ENCODE results near the gene GTF2IRD1. TPM values are rescaled to one million over a fixed set of nuclear protein-coding genes. Genes with fewer than 3 reads are reported as not detected.

GTF2IRD1 gene
- total and polyA plus RNA-seq, 2 of the 4 experiments (the other 2 are of a cell fraction): 4.1 to 21.9 TPM

DNA sequence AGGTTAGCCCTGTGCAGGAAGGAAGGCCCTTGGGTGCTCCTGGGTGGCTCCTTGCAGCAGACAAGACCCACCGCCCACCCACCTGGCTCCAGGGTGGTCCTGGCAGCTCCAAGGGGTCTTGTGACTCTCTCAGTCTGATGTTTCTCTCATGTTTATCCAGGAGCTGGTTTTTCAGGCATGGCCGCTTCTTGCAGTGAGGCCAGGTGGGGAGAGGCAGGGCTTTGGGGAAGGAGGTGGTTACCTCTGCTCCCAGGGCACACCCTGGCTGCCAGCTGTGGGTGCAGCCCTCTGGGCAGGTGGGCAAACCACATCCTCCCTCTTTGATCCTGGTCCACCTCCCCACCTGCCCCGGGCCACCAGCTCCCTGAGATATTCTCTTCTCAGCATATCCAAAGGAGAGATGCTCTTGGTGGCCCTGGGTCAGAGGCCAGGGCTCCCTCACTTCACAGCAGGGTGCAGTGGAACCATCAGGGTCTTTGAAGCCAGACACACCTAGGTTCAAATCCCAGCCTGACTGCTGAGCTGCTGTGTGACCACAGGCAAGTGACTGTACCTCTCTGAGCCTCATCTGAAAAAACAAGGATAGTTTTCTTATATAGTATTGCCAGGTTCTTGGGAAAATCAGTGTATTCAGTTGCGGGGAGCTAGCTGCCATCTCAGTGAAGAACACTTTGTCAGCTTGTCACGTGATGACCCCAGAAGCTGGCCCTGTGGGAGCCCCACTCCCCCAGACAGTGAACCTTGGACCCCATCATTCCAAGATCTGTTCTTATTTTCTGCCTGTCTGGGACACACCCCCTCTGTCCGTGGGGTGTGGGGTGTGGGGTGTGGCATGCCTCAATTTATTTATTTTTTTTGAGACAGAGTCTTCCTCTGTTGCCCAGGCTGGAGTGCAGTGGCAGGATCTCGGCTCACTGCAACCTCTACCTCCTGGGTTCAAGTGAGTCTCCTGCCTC lies 11.5 kb downstream of the GTF2IRD1 start:
- 100% methylated on average over 1 of the region's 7 CpGs; no CpG with 5 or more reads in 1 of the 2 experiments for WGBS, 2 experiments (ENCODE audit: extremely low coverage in 2 of 2, insufficient read length in 1 of 2)
- H2AK5ac ChIP-seq (ENCODE audit: low read depth, low read length): no peak overlapping the region
- no peaks in the 10 kb centered on the region; the same call in 1 of the 2 replicates for H3K9me1 ChIP-seq (ENCODE audit: insufficient read depth, low read length)
- peaks cover 88% of the 10 kb centered on the region for H4K20me1 ChIP-seq (ENCODE audit: insufficient read depth, low read length)
- in situ Hi-C loops (cut with MboI; ENCODE audit: low sequenced_read_pairs) (no loop called here), intact Hi-C loops (cut with micrococcal nuclease) (no loop called here), dilution Hi-C loops (cut with HindIII; ENCODE audit: low sequenced_read_pairs, unreplicated experiment) (no loop called here)
- H3K36me3 ChIP-seq (ENCODE audit: control insufficient read depth, insufficient read depth, low read length): peaks cover 11% of the 10 kb centered on the region; the same call in 1 of the 2 replicates
- no peak overlapping the region for H2AFZ ChIP-seq (replicated peaks; ENCODE audit: low read length, poor library complexity)
- H2AK9ac ChIP-seq (replicated peaks; ENCODE audit: low read depth, low read length, poor library complexity): no peak overlapping the region
- H3K9me3 ChIP-seq (ENCODE audit: control insufficient read depth, insufficient read depth, low read length): no peaks in the 10 kb centered on the region
- H3K27ac ChIP-seq (ENCODE audit: insufficient read depth, low read length): no peak overlapping the region
- H3K9ac ChIP-seq (ENCODE audit: low read depth, low read length): no peak overlapping the region
- H3K27me3 ChIP-seq (ENCODE audit: control insufficient read depth, insufficient read depth, low read length): no peaks in the 10 kb centered on the region
- H3K4me3 ChIP-seq (ENCODE audit: insufficient read depth, low read depth, low read length): no peak overlapping the region
- H3K18ac ChIP-seq (ENCODE audit: low read depth, low read length): no peak overlapping the region
- H2BK120ac ChIP-seq (ENCODE audit: low read depth, low read length): no peak overlapping the region
- CTCF ChIA-PET: interaction anchor here (0.6 kb wide), 1 partner anchor 155 kb away, joined by 3 read pairs; no protein-coding TSS in a partner anchor
- H2BK5ac ChIP-seq (ENCODE audit: low read depth, low read length, poor library complexity, severe bottlenecking): no peak overlapping the region
- no peak overlapping the region for H4K8ac ChIP-seq (ENCODE audit: low read depth in 2 of 2, low read length in 2 of 2)
- H2BK15ac ChIP-seq (ENCODE audit: low read depth, low read length): no peak overlapping the region
- no peaks in the 10 kb centered on the region for H3K4me1 ChIP-seq (ENCODE audit: control insufficient read depth, insufficient read depth, low read length)
- no peak overlapping the region for H3K23ac ChIP-seq (ENCODE audit: low read depth, low read length)
- no peak overlapping the region for H4K91ac ChIP-seq (ENCODE audit: insufficient read depth, low read depth, low read length)
- DNase-seq: no peak
- H3K56ac ChIP-seq (ENCODE audit: extremely low read depth, insufficient read depth, low read length): no peak overlapping the region
- peaks cover 14 to 69% of the 10 kb centered on the region in 2 experiments for H3K79me1 ChIP-seq (ENCODE audit: low read depth in 1 of 2, low read length in 2 of 2)
- H4K5ac ChIP-seq (ENCODE audit: low read depth, low read length): no peak overlapping the region
- H2BK20ac ChIP-seq (ENCODE audit: low read depth, low read length): no peak overlapping the region
- POLR2A ChIA-PET (ENCODE audit: unreplicated experiment): no interaction called here
- no peak overlapping the region for H3K4ac ChIP-seq (ENCODE audit: low read depth, low read length)
- no peak overlapping the region for H3K4me2 ChIP-seq (ENCODE audit: low read depth, low read length)
- no TSS peak for BruUV-seq (replicated peaks)
- TF ChIP-seq SMC3 (IDR thresholded peaks at IDR 0.05; ENCODE audit: low read depth, low read length) (no peak), RCOR1 (IDR thresholded peaks at IDR 0.05; ENCODE audit: insufficient replicate concordance, low read length) (no peak), CEBPB (IDR thresholded peaks at IDR 0.05; ENCODE audit: low read depth, low read length) (no peak)
- TF ChIP-seq, protein P1, sequence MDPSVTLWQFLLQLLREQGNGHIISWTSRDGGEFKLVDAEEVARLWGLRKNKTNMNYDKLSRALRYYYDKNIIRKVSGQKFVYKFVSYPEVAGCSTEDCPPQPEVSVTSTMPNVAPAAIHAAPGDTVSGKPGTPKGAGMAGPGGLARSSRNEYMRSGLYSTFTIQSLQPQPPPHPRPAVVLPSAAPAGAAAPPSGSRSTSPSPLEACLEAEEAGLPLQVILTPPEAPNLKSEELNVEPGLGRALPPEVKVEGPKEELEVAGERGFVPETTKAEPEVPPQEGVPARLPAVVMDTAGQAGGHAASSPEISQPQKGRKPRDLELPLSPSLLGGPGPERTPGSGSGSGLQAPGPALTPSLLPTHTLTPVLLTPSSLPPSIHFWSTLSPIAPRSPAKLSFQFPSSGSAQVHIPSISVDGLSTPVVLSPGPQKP (IDR thresholded peaks at IDR 0.05; ENCODE audit: borderline replicate concordance, low read depth, low read length): no peak
- no peak overlapping the region for H3K14ac ChIP-seq (replicated peaks; ENCODE audit: low read depth, low read length)
- no peak for ATAC-seq (ENCODE audit: low read depth)

All from IMR-90 (cell line).